Brain microvascular endothelial cell (primary cell): ENCODE data around the gene FNDC1.

Experiments used
- DNase-seq: peaks from one replicate; pipeline ENCODE4 v3.0.0-alpha.2; 2020
- H3K27ac ChIP-seq: fragments of 250-450 bp; sonication (Bioruptor Pico); 2 replicates; pipeline ENCODE4 v1.5.1; 2020; ENCODE audit warnings: mild to moderate bottlenecking, moderate library complexity
- H3K27me3 ChIP-seq: fragments of 250-450 bp; sonication (Bioruptor Pico); replicated peaks from 2 replicates; pipeline ENCODE4 v1.5.1; 2020; ENCODE audit warnings: mild to moderate bottlenecking
- H3K36me3 ChIP-seq: fragments of 250-450 bp; sonication (Bioruptor Pico); replicated peaks from 2 replicates; pipeline ENCODE4 v1.5.1; 2020; ENCODE audit warnings: mild to moderate bottlenecking
- H3K4me3 ChIP-seq: 2 replicates; pipeline ENCODE4 v1.5.1; 2011; ENCODE audit warnings: low read depth, mild to moderate bottlenecking, control low read depth, low read length, moderate library complexity
- in situ Hi-C: cut with HindIII; loops from 2 replicates; pipeline ENCODE4 v1.10.0; 2017; ENCODE audit warnings: low sequenced_read_pairs, low pct_ligation_motif_present
- TF ChIP-seq, protein P1 (sequence below): IDR thresholded peaks from 2 replicates; pipeline ENCODE4 v1.5.1; 2011; ENCODE audit warnings: low read depth, mild to moderate bottlenecking, moderate library complexity, low read length, control low read depth, inconsistent platforms; ENCODE audit errors: missing control alignments

Gene FNDC1

DNA sequence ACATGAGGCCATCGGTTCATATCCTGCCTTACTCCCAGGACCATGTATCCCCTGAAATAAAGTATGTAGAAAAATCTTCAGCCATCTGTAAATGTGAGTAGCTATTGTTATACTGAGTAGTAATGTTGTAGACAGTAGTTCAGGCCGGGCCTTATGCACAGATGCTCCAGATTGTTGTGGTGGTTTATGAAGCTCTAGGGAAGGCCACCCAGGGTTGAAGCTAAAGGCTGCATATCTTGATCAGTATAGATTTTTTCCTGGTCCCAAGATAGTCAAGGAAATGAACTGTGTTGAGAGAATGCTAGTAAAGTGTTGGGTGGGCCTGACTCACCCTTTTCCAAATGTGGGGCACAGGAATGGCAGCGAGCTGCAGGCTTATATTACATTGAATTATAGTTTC lies 81.4 kb downstream of the FNDC1 start:
- Histone ChIP-seq H3K36me3 (no peaks in the 10 kb centered on the region), H3K27ac (no peak overlapping the region), H3K4me3 (no peak overlapping the region), H3K27me3 (no peaks in the 10 kb centered on the region)
- TF ChIP-seq, protein P1, sequence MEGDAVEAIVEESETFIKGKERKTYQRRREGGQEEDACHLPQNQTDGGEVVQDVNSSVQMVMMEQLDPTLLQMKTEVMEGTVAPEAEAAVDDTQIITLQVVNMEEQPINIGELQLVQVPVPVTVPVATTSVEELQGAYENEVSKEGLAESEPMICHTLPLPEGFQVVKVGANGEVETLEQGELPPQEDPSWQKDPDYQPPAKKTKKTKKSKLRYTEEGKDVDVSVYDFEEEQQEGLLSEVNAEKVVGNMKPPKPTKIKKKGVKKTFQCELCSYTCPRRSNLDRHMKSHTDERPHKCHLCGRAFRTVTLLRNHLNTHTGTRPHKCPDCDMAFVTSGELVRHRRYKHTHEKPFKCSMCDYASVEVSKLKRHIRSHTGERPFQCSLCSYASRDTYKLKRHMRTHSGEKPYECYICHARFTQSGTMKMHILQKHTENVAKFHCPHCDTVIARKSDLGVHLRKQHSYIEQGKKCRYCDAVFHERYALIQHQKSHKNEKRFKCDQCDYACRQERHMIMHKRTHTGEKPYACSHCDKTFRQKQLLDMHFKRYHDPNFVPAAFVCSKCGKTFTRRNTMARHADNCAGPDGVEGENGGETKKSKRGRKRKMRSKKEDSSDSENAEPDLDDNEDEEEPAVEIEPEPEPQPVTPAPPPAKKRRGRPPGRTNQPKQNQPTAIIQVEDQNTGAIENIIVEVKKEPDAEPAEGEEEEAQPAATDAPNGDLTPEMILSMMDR = no peak
- DNase-seq = no peak
- in situ Hi-C loops = no loop called here

DNA sequence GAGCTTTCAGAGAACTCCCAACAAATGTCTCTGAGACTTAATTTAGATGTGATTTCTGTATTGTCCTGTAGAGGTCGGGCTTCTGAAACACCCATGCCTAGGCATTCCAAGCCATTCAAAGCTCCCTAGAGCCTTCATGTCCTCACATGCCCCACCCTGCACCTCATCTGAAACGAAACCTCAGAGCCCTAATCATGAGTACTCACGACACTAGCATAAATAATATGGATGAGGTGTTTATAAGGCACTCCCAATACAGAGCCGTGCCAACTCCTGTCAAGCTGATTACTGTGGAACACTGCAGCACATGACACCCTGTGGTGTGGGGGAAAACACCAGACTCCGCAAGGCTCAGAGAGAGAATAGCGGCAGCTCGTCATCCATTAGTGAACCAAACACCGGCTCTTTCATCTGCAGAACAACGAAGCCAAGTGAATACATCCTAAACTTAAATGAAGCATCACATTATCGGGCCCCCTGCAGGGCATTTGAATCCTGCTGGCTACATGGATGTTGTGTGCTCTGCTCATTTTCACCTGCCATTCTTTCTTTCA lies 83.8 kb downstream of the FNDC1 start:
- TF ChIP-seq, protein P1 = peak; percentile 64

DNA sequence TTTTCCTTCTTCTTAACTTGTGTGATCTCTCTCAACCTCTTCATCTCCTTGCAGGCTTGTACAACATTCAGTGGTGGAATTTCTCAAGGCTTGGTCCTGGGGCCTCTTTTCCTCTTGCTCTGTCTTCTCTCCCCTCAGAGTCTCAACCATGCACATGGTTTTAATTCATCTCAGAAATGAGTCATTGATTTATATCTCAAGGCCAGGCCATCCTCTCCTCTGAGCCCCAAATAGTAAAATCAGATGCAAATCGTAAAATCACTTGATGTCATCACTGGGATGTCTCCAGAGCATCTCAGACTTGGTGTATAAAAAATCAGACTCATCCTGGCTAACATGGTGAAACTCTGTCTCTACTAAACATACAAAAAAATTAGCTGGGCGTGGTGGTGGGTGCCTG lies 85.0 kb downstream of the FNDC1 start:
- TF ChIP-seq, protein P1 = no peak
- DNase-seq = no peak
- no peaks in the 10 kb centered on the region for H3K36me3 ChIP-seq
- H3K27me3 ChIP-seq = no peaks in the 10 kb centered on the region
- no peak overlapping the region for H3K4me3 ChIP-seq
- in situ Hi-C loops = no loop called here
- no peak overlapping the region for H3K27ac ChIP-seq

More for the DNA sequence above, 83.8 kb downstream of the FNDC1 start:
- Histone ChIP-seq H3K36me3 (no peaks in the 10 kb centered on the region), H3K27ac (no peak overlapping the region), H3K27me3 (no peaks in the 10 kb centered on the region), H3K4me3 (no peak overlapping the region)
- peak; percentile 35 for DNase-seq
- in situ Hi-C loops = no loop called here

DNA sequence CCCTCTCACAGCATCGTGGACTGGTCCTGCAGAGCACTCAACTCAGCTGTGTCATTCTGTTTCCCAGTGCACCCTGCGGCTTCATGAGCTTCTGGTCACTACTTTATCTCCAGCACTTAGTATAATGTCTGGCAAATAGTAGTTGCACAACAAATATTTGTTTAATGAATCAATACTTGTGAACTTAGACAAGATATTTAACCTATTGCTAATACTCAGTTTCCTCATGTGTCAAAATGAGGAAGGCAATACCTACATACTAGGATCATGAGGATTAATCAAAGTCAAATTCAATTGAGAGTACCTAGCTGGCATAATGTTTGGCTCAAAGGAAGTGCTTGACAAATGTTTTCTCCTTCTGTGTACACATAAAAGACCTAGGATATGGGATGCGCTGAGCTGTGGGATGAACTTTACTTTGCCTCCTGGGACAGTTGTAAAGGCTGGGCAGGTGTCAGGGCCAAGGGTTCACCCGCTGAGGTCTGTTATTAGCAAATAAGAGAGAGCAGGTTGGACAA lies 86.3 kb downstream of the FNDC1 start:
- Histone ChIP-seq H3K27me3 (no peaks in the 10 kb centered on the region), H3K27ac (no peak overlapping the region), H3K4me3 (no peak overlapping the region), H3K36me3 (no peaks in the 10 kb centered on the region)
- DNase-seq = no peak
- TF ChIP-seq, protein P1 = no peak
- in situ Hi-C loops = no loop called here

DNA sequence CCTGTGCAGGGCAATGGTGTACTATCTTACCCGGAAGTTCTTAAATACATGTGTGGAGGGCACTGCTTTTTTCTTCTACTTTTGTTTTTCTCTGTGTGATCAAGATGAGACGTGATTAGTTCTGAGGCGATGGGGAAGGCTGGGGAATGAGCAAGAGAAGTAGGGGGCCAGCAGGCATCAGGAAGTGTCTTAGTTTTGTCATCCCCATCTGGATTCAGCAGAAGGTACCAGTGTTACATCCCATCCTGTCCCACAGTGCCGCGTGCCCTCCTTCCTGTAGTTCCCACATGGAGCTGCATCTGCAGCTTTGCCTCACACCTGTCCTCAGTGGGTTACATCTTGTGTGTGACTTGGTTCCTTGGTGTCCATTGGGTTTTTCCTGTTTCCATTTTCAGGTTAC lies 86.9 kb downstream of the FNDC1 start:
- no peak overlapping the region for H3K4me3 ChIP-seq
- no peaks in the 10 kb centered on the region for H3K27me3 ChIP-seq
- no peak overlapping the region for H3K27ac ChIP-seq
- no peak for DNase-seq
- in situ Hi-C loops = no loop called here
- no peaks in the 10 kb centered on the region for H3K36me3 ChIP-seq
- TF ChIP-seq, protein P1 = no peak

DNA sequence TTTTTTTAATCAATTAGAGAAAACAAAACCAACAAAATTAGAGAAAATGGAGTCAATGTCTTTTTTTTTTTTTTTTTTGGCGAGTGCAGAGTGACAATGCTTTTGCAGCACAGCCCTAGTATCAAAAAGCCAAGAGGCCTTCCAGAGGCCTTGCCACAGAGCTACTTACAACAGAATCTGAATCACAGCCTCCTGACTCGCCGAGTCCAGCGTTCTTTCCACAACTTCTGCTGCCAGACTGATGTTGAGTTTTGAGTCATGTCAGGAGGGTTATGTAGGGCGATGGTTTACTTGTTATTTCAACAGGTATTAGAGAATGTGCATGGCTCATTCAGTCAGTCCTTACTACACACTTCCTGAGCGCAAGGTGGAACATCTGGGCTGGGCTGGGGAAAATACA lies 88.6 kb downstream of the FNDC1 start:
- Histone ChIP-seq H3K27ac (no peak overlapping the region), H3K36me3 (no peaks in the 10 kb centered on the region), H3K27me3 (no peaks in the 10 kb centered on the region), H3K4me3 (no peak overlapping the region)
- in situ Hi-C loops = no loop called here
- TF ChIP-seq, protein P1 = no peak
- no peak for DNase-seq
